ENCODE results near the gene MFSD8.
A peak's percentile ranks its signal among the peaks of the same experiment; 100 is the strongest.
"Not testable (repeated sequence)": the region's sequence is repeated elsewhere in the genome, so short reads cannot be mapped to it uniquely, and the experiment has no call there.

The MFSD8 gene

GRCh38 chr4:127931836-127932235, 33.1 kb downstream of the MFSD8 start:
- not testable (repeated sequence) for DNase-seq

GRCh38 chr4:127930175-127930574, 34.8 kb downstream of the MFSD8 start:
- DNase-seq: no peak

DNA sequence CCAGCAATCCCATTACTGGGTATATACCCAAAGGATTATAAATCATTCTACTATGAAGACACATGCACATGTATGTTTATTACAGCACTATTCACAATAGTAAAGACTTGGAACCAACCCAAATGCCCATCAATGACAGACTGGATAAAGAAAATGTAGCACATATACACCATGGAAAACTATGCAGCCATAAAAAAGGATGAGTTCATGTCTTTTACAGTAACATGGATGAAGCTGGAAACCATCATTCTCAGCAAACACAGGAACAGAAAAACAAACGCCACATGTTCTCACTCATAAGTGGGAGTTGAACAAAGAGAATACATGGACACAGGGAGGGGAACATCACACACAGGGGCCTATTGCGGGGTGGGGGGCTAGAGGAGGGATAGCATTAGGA, 39.3 kb downstream of the MFSD8 start:
- DNase-seq: not testable (repeated sequence)

DNA sequence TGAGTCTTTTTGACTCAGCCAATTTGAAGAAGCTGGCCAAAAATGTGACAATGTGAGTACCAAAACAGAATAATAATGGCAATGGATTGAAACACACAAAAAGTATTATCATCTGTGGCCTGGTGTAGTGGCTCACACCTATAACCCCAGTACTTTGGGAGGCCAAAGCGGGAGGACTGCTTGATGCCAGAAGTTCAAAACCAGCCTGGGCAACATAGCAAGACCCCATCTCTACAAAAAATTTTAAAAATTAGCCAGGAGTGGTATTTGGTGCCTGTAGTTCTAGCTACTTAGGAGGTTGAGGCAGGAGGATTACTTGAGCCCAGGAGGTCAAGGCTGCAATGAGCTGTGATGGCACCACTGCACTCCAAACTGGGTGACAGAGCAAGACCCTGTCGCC, 42.7 kb downstream of the MFSD8 start:
- DNase-seq: no peak

GRCh38 chr4:127920521-127920920, 44.5 kb downstream of the MFSD8 start:
- no peak for DNase-seq

DNA sequence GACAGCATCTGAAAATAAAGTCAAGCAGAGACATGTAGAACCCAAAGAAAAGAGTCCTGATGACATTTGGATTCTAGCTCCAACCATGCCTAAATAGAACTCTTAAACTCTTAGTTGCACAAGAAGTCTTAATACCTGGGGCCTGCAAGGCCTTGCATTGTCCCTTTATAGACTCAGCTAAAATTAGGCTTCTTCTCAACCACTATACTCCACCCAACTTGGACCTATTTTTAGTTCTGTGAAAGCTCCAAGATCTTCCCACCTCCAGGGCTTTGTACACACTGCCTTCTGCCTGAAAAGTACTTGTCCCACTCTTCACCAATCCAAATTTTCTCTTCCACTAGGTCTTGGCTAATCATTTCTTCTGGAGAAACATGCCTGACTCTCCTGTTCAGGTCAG, 47.8 kb downstream of the MFSD8 start:
- no peak for DNase-seq

DNA sequence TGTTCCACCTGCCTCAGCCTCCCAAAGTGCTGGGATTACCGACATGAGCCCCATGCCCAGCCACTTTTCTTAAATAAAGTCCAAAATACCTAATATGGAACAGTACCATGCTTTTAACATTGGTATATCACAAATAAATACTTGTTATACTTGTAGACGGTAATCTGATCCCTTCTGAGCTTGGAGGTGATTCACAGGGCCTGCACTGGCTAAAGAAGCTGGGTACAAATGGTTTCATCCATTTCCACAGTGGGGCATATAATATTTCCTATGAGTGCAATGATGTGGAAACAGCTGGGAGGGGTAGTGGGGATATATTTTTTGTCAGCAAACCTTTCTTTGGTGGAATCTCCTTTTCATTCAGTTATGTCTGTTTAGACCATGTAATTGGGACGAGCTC, 48.5 kb downstream of the MFSD8 start:
- no peak for DNase-seq

GRCh38 chr4:127905029-127905428, 59.9 kb downstream of the MFSD8 start:
- DNase-seq: no peak

GRCh38 chr4:127899682-127900081, 65.3 kb downstream of the MFSD8 start:
- not testable (repeated sequence) for DNase-seq

DNA sequence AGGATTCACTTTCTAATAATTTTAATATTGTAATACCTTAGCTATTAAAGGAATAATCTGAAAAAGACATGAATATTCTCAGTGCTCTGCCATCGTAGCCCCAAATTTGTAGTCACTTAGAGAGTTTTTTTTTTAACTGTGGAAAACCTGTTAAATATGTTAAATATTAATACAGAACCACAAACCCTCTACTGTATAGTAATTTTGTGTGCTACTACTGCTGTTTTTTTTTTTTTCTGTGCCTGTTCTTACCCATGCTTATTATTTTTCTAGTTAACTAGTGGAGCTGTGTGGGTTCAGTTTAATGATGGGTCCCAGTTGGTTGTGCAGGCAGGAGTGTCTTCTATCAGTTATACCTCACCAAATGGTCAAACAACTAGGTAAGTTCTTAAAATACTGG, 68.4 kb downstream of the MFSD8 start:
- DNase-seq: no peak

GRCh38 chr4:127896069-127896468, 68.9 kb downstream of the MFSD8 start:
- DNase-seq: no peak

- DNase-seq: no peak
Measured at GRCh38 chr4:127889903-127890302, 75.1 kb downstream of the MFSD8 start.

DNA sequence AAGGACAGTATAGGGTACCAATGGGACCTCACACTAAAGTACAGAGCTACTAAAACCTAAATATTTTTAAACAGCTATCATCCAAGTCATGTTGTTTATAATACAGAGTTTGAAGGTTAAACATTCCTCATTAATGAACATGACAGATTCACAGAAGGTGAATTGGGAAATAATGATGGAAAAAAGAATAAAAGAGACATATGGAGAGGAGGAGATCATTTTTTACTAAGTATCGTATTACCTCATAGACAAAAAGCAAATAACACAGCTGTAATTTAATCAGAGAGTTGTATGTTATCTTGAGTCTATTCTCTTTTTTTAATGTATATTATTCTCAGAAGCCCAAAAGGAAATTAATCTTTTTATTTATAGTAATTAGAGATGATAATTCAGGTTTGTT, 76.4 kb downstream of the MFSD8 start:
- DNase-seq: no peak

- no peak for DNase-seq
Measured at GRCh38 chr4:127881563-127881864, 83.5 kb downstream of the MFSD8 start.

GRCh38 chr4:127880763-127881562, 84.0 kb downstream of the MFSD8 start, which contains the start of gene PLK4:
Gene PLK4, plus strand, starts transcription at chr4:127880893. Its CDS starts 242 bp downstream, at chr4:127881135.
- DNase-seq: peak; percentile 93

- no peak for DNase-seq
Measured at GRCh38 chr4:127875791-127876190, 89.2 kb downstream of the MFSD8 start.

- no peak for DNase-seq
Measured at GRCh38 chr4:127870688-127871087, 94.3 kb downstream of the MFSD8 start.

GRCh38 chr4:127870281-127870680, 94.7 kb downstream of the MFSD8 start:
- DNase-seq: no peak

GRCh38 chr4:127868196-127868595, 96.8 kb downstream of the MFSD8 start:
- DNase-seq: no peak
